H7 (cell line): ENCODE measurements around the gene BMX. TPM values are rescaled to one million over a fixed set of nuclear protein-coding genes. Genes with fewer than 3 reads are reported as not detected.

Experiments
- DNase-seq: peaks from one replicate; pipeline ENCODE4 v3.0.0; 2012
- H3K27me3 ChIP-seq: 2 replicates; pipeline ENCODE4 v1.6.0; 2011; ENCODE audit warnings: mild to moderate bottlenecking, low read length; ENCODE audit not compliant: control insufficient read depth, insufficient read depth
- H3K36me3 ChIP-seq: replicated peaks from 2 replicates; pipeline ENCODE4 v1.5.1; 2011; ENCODE audit warnings: low read length; ENCODE audit not compliant: control insufficient read depth, insufficient read depth
- H3K4me3 ChIP-seq: 2 replicates; pipeline ENCODE4 v1.5.1; 2011; ENCODE audit warnings: low read depth, mild to moderate bottlenecking, control low read depth, low read length, moderate library complexity; ENCODE audit not compliant: insufficient read depth
- total RNA-seq: library from RNA; depleted of rRNA; stranded (reverse); fragments of >200 nt; shearing (Covaris generic); gene quantifications from 2 replicates; pipeline ENCODE4 v1.2.3, GENCODE V29; 2014

Gene BMX
- total RNA-seq, 1 experiment from 2014 or later, result not detected

DNA sequence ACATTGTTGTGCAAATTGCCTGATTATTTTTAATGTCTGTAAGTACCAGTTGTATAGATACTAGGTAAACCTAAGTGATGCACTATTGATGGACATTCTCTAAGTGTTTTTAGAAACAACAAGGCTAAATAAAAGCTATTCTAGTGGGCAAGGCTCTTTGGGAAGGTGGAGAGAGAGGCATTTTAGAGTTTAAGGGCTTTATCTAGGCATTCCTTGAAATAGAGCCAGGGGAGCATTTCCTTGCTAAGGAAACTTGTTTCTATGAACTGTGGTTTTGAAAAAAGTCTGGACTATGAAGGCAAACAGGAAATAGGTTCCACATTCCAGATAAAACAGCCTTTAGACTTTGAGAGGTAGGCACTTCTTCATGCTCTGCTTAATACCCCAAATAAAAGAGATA is 23.8 kb downstream of the BMX start:
- no peak for DNase-seq
- Histone ChIP-seq H3K4me3 (no peak overlapping the region), H3K36me3 (no peaks in the 10 kb centered on the region), H3K27me3 (no peaks in the 10 kb centered on the region)

DNA sequence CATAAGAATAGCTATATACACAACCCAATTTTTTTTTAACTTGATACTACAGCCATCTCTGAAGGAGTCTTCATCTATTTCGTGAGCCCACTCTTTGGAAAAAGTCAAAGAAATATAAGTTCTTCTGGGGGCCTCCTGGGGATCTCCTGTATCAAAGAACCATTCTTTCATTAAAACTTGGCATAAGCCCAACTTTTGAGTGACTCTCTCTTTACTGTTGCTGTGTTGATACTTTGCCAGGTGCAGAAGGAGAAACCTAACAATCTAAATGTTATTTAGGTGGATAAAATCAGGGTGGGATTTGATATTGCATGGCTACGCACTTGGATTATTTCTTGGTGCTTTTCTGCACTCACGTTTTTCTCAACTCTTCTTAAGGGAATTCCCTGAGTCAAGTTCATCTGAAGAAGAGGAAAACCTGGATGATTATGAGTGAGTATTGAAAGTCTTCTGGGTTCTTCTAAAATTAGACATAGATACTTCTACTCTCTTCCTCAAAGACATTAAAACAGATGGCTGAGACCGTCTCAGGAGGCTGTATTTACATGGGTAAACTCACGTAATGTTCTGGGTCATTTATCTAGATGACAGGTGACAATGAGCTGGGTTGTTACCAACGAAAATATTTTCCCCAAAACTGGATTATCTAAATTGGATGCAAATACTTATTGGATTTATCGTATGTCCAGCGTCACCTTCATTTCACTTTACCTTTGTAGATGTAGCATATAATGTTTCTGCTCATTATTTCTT is 25.2 kb downstream of the BMX start:
- no peak for DNase-seq

DNA sequence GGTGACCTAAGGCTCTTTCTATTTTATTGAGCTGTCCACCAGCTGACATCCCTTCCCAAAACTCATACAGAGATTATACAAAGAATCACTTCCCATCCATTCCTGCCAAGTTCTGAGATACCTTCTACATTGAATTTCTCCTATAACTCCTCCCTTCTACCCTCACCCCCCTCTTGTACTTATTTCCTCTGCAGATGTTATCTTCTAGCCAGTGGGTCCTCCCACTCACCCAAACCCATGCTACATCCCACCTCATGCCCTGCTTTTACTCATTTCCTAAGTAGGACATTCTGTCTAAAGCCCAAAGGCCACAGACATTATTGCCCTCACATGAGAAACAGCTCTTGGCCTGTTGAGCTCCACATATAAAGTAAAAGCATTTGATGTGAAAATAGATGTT is 28.6 kb downstream of the BMX start:
- no peak for DNase-seq
- Histone ChIP-seq H3K4me3 (no peak overlapping the region), H3K36me3 (no peaks in the 10 kb centered on the region), H3K27me3 (no peaks in the 10 kb centered on the region)

More for the DNA sequence above, 25.2 kb downstream of the BMX start:
- H3K27me3 ChIP-seq, result no peaks in the 10 kb centered on the region
- H3K4me3 ChIP-seq, result no peak overlapping the region
- no peaks in the 10 kb centered on the region for H3K36me3 ChIP-seq

DNA sequence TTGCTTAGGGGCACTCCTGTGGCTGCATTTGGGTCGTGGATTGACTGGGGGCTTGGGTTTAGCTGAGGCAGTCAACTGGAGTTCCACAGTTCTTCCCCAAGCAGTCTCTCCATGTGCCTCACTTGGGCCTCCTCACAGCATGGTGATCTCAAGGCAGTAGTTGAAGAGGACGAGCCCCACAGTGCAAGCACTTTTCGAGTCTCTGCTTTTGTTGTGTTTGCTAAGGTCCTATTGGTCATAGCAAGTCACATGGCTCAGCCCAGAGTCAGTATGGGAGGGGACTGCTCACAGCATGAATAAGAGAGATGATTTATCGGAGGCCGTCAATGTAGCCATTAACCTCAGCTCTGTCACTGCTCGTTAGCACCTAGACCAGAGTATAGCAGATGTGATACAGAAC is 29.7 kb downstream of the BMX start:
- H3K27me3 ChIP-seq, result no peaks in the 10 kb centered on the region

GRCh38 chrX:15546745-15547144 is 46.1 kb downstream of the BMX start:
- H3K36me3 ChIP-seq, result no peaks in the 10 kb centered on the region
- no peak overlapping the region for H3K4me3 ChIP-seq
- DNase-seq, result no peak
- H3K27me3 ChIP-seq, result no peaks in the 10 kb centered on the region

More for the DNA sequence above, 29.7 kb downstream of the BMX start:
- no peaks in the 10 kb centered on the region for H3K36me3 ChIP-seq
- DNase-seq, result no peak
- no peak overlapping the region for H3K4me3 ChIP-seq

GRCh38 chrX:15547356-15547755 is 46.7 kb downstream of the BMX start:
- no peak overlapping the region for H3K4me3 ChIP-seq
- H3K27me3 ChIP-seq, result no peaks in the 10 kb centered on the region
- DNase-seq, result no peak
- H3K36me3 ChIP-seq, result no peaks in the 10 kb centered on the region

DNA sequence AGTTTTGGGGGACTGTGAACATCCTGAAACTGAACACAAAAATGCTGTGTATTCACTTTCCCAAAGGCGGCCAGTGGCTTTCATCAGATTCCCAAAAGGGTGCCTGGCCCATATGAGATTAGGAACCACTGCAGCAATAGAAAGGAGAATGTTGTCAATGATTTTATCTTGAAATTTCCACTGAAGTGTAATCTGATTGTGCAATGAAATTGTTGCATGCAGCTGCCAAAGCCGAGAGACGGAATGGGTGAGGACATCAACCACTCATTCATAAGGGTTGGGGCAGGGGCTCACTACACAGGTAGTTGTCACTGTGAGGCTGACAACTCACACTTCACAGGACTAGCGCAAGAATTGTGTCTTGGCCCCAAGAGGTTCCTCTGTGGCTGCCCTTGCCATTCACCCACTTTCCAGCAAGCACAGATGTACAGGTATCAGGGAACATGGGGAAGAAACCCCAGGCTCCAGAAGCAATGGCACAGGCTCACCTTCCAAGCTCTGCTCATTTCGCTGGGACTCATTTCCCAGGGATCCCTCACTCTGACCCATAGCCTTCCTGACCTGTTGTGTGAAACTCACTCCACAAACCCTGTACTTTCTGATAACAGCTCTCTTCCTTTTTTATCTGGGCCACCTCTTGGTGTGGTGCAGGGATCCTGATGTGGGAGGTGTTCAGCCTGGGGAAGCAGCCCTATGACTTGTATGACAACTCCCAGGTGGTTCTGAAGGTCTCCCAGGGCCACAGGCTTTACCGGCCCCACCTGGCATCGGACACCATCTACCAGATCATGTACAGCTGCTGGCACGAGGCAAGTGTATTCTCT is 48.8 kb downstream of the BMX start:
- no peaks in the 10 kb centered on the region for H3K27me3 ChIP-seq

DNA sequence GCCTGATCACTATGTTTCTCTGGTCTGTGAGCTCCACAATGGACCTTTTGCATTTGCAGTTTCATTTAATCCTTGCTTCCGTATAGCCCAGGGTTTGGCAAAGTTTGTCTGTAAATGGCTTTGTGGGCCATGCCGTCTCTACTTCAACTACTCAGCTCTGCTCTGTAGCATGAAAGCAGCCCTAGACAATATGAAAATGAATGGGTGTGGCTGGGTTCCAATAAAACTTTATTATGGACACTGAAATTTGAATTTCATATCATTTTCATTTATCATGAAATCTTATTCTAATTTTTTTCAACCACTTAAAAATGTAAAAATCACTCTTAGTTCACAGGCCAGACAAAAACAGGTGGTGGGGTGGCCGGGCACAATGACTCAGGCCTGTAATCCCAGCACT is 58.6 kb downstream of the BMX start:
- no peaks in the 10 kb centered on the region for H3K27me3 ChIP-seq
- DNase-seq, result no peak
- H3K4me3 ChIP-seq, result no peak overlapping the region
- H3K36me3 ChIP-seq, result no peaks in the 10 kb centered on the region

More for the DNA sequence above, 48.8 kb downstream of the BMX start:
- Histone ChIP-seq H3K4me3 (no peak overlapping the region), H3K36me3 (no peaks in the 10 kb centered on the region)
- no peak for DNase-seq

GRCh38 chrX:15560924-15561323 is 60.3 kb downstream of the BMX start:
- Histone ChIP-seq H3K36me3 (no peaks in the 10 kb centered on the region), H3K4me3 (no peak overlapping the region), H3K27me3 (no peaks in the 10 kb centered on the region)
- DNase-seq, result no peak

DNA sequence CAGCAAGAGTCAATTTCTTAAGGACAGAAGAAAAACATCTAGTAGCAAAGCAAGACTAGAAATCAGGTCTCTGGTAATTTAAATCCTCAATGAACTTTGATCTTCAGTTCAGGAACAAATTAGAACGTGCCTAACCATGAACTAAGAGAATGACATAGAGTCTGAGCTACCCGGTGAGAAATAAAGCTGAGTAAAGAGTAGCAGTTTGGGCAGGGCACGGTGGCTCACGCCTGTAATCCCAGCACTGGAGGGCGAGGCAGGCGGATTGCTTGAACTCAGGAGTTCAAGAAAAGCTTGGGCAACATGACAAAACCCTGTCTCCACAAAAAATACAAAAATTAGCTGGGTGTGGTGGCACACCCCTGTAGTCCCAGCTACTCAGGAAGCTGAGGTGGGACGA is 62.4 kb downstream of the BMX start:
- Histone ChIP-seq H3K27me3 (no peaks in the 10 kb centered on the region), H3K36me3 (no peaks in the 10 kb centered on the region), H3K4me3 (no peak overlapping the region)
- no peak for DNase-seq

DNA sequence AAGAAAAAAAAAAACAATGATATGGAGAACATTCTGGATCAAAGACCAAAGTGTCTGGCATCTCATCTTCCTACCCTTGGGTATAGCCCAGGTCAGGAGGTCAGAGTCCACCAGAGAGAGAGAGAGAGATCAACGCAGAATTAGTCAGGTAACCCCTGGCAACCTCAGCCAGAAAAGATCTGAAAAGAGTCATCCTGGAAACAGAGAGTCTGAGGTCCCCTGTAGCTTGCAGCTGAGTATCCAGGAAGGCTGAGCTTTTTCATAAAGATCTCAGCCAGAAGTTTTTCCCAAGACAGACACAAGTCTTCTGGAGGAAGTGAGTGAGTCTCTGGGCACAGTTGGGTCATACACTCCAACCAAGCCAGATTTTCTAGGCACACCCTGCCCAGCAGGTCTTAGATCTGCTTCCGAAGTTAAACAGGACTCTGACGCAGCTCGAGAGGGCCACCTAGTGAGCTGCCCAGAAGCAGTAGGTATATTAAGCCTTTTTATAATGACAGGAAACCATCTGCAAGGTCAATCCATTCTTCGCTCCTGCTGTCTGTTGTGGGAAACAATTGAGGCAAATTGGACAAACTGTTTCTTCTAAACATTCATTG is 64.5 kb downstream of the BMX start:
- Histone ChIP-seq H3K4me3 (no peak overlapping the region), H3K27me3 (no peaks in the 10 kb centered on the region), H3K36me3 (no peaks in the 10 kb centered on the region)
- peak; percentile 9 for DNase-seq

DNA sequence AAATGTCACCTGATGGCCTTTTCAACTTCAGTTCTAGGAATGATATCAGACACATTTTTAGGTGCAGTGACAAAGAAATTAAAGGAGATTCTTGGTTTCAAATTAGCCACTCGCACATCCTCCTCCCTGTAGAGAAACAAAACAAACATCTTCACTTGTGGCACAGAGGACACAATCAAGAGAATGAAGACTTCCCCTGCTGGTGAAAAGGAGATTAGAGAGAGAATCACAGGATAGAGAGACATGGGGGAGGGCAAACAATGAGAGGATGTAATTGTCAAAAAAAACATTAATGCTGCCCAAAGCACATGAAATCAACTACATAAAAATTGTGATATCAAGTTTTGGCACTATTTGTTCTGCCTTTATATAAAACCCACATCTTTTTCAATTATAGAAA is 65.6 kb downstream of the BMX start:
- Histone ChIP-seq H3K4me3 (no peak overlapping the region), H3K36me3 (no peaks in the 10 kb centered on the region), H3K27me3 (no peaks in the 10 kb centered on the region)
- peak; percentile 3 for DNase-seq

- no peaks in the 10 kb centered on the region for H3K27me3 ChIP-seq
- no peak for DNase-seq
Observed at GRCh38 chrX:15567267-15567666, 66.7 kb downstream of the BMX start.

GRCh38 chrX:15567886-15568616 is 67.4 kb downstream of the BMX start:
- Histone ChIP-seq H3K4me3 (no peak overlapping the region), H3K36me3 (no peaks in the 10 kb centered on the region), H3K27me3 (no peaks in the 10 kb centered on the region)
- DNase-seq, result no peak

More at GRCh38 chrX:15567267-15567666, 66.7 kb downstream of the BMX start:
- H3K36me3 ChIP-seq, result no peaks in the 10 kb centered on the region
- no peak overlapping the region for H3K4me3 ChIP-seq
